Upper lobe of left lung (tissue), 4 donors: Measurements from ENCODE around the gene ZFAND5.

Source experiments
- CTCF ChIP-seq, 6 experiments: fragments of 450-650 bp in 4 of 6; fragments of 200-600 bp in 2 of 6; sonication (generic) in 2 of 6; IDR thresholded peaks; one replicate each; pipeline ENCODE4 v1.5.1; 2016 to 2019; ENCODE audit warnings: antibody characterized with exemption in 6 of 6
- EP300 ChIP-seq, 4 donors: sonication (generic); formaldehyde crosslinking; IDR thresholded peaks; one replicate each; pipeline ENCODE4 v1.5.1; 2017; ENCODE audit warnings: antibody characterized with exemption in 4 of 4, control low read depth in 2 of 4
- POLR2A ChIP-seq, 4 donors: fragments of 450-650 bp; IDR thresholded peaks; one replicate each; pipeline ENCODE4 v1.5.1; 2016 to 2017; ENCODE audit warnings: antibody characterized with exemption in 4 of 4, mild to moderate bottlenecking in 2 of 4
- POLR2AphosphoS5 ChIP-seq, 2 donors: sonication (generic); formaldehyde crosslinking; IDR thresholded peaks; one replicate each; pipeline ENCODE4 v1.5.1; 2017; ENCODE audit warnings: antibody characterized with exemption in 2 of 2

DNA sequence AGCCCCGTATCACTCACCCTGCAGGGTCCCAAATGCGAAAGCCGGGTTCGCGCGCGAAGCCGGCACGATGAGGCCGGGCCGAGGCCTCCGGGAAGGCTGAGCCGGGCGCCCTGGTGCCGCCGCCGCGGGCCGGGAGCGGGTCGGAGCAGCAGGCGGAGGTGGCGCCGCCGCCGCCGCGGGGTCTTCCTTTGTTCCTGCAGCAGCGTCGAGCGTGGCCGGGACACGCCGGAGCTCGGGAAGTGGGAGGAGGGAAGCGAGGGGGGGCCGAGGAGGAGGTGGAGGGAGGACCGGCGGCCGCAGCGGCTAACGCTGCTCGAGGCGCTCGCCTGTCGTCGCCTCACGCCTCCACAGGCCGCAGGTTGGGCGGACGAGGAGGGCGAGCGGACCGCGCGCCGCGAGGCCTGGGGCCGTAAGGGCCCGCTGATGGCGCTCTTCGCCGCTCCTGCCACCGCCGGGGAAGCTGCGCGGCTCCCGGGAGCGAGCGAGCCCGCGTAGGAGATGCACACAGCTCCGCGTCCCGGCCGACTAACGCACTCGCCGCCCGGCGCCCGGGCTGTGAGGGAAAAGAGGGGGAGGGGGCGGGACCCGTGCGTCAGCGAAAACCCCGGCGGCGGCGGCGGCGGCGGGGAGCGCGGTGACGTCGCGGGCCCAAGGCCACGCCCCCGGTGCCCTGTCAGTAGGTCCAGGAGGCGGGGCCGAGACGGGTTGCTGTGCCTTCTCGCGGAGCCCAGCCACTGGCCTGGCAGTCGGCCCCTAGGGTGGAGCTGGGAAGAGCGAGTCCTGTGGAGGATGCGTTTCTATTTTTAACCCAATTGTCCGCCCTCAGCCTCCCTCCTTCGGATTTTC lies at the start of gene ZFAND5:
- TF ChIP-seq CTCF (IDR thresholded peaks at IDR 0.05) (peak in 4 of 6 experiments; percentile 36 to 59 (median 44)), POLR2A (IDR thresholded peaks at IDR 0.05) (peak; percentile 99 to 100 (median 100)), EP300 (IDR thresholded peaks at IDR 0.05) (peak in 2 of 4 donors; percentile 1 to 86), POLR2AphosphoS5 (IDR thresholded peaks at IDR 0.05) (peak; percentile 99 to 100)
